H1 (cell line): ENCODE data around the gene SLC25A21. TPM values are rescaled to one million over a fixed set of nuclear protein-coding genes. Genes with fewer than 3 reads are reported as not detected.

Experiments used
- CTCF ChIA-PET: fragments of 300-600 bp; sonication (Branson Sonifier 250); formaldehyde crosslinking; loops from one replicate; lab custom pipeline; 2021; ENCODE audit not compliant: partially characterized antibody; lab: Charles Lee
- POLR2A ChIA-PET: fragments of 300-600 bp; sonication (Branson Sonifier 250); formaldehyde crosslinking; loops from one replicate; lab custom pipeline; 2021; ENCODE audit warnings: inconsistent platforms; ENCODE audit not compliant: partially characterized antibody; lab: Charles Lee
- DNase-seq, 2 experiments: peaks; one replicate each; pipeline versions ENCODE4 v3.0.0 to v3.0.0-alpha.2; 2010 to 2022; ENCODE audit warnings: low spot score in 2 of 2, low read depth in 1 of 2, mixed read lengths in 1 of 2
- FAIRE-seq: peaks from 2 replicates; lab custom pipeline; 2011; peaks lifted over from hg19 to GRCh38; lab: Jason Lieb, UNC
- H2AFZ ChIP-seq: 2 replicates; pipeline ENCODE4 v1.8.1; 2012; ENCODE audit warnings: low read length, inconsistent platforms
- H2AK5ac ChIP-seq: 2 replicates; pipeline ENCODE4 v1.6.1; 2013; ENCODE audit warnings: low read depth, low read length
- H2BK120ac ChIP-seq: replicated peaks from 2 replicates; pipeline ENCODE3; 2013; ENCODE audit warnings: low read depth, low read length, inconsistent platforms
- H2BK12ac ChIP-seq: 2 replicates; pipeline ENCODE4 v1.6.1; 2013; ENCODE audit warnings: low read depth, low read length
- H2BK15ac ChIP-seq: 2 replicates; pipeline ENCODE4 v1.6.1; 2013; ENCODE audit warnings: low read length
- H2BK20ac ChIP-seq: 2 replicates; pipeline ENCODE4 v1.6.1; 2013; ENCODE audit warnings: low read length
- H2BK5ac ChIP-seq: 2 replicates; pipeline ENCODE4 v1.6.1; 2013; ENCODE audit warnings: low read depth, low read length
- H3K14ac ChIP-seq: 2 replicates; pipeline ENCODE4 v1.6.1; 2013; ENCODE audit warnings: inconsistent platforms; ENCODE audit not compliant: insufficient read length
- H3K18ac ChIP-seq: 2 replicates; pipeline ENCODE4 v1.6.1; 2013; ENCODE audit warnings: low read length; ENCODE audit errors: extremely low read depth
- H3K23ac ChIP-seq: 2 replicates; pipeline ENCODE4 v1.6.1; 2013; ENCODE audit warnings: inconsistent platforms; ENCODE audit not compliant: insufficient read length
- H3K23me2 ChIP-seq: 2 replicates; pipeline ENCODE4 v1.6.1; 2013; ENCODE audit warnings: low read depth, low read length
- H3K27ac ChIP-seq: 2 replicates; pipeline ENCODE4 v1.6.1; 2011; ENCODE audit warnings: low read depth, low read length, inconsistent platforms
- H3K27me3 ChIP-seq, 4 experiments: replicated peaks in 1 of 4; 1 replicate in 1 of 4; 2 replicates in 3 of 4; pipeline versions ENCODE4 v1.6.1 to v1.8.1; 2011 to 2013; ENCODE audit warnings: low read length in 3 of 4, mild to moderate bottlenecking in 3 of 4, inconsistent platforms in 2 of 4, mixed read lengths in 2 of 4, moderate library complexity in 1 of 4; ENCODE audit not compliant: control insufficient read depth in 3 of 4, insufficient read depth in 3 of 4; ENCODE audit errors: extremely low read depth in 1 of 4
- H3K36me3 ChIP-seq, 4 experiments: 2 replicates each; pipeline versions ENCODE4 v1.6.1 to v1.8.1; 2011 to 2013; ENCODE audit warnings: mild to moderate bottlenecking in 4 of 4, low read length in 3 of 4, moderate library complexity in 2 of 4, control low read depth in 1 of 4, inconsistent platforms in 1 of 4; ENCODE audit not compliant: insufficient read depth in 4 of 4, control insufficient read depth in 2 of 4
- H3K4ac ChIP-seq: replicated peaks from 2 replicates; pipeline ENCODE3; 2013; ENCODE audit warnings: low read length, low read depth, mixed read lengths, inconsistent platforms; ENCODE audit not compliant: insufficient read length
- H3K4me1 ChIP-seq, 4 experiments: replicated peaks in 1 of 4; 1 replicate in 1 of 4; 2 replicates in 3 of 4; pipeline versions ENCODE4 v1.6.1 to v1.8.1; 2011 to 2013; ENCODE audit warnings: low read length in 3 of 4, inconsistent platforms in 2 of 4, mixed read lengths in 1 of 4; ENCODE audit not compliant: insufficient read depth in 4 of 4, control insufficient read depth in 3 of 4
- H3K4me2 ChIP-seq, 2 experiments: 2 replicates each; pipeline versions ENCODE4 v1.6.1 to v1.8.1; 2011 to 2013; ENCODE audit warnings: low read depth in 2 of 2, low read length in 2 of 2, control low read depth in 1 of 2, inconsistent platforms in 1 of 2, mild to moderate bottlenecking in 1 of 2; ENCODE audit not compliant: insufficient read depth in 1 of 2
- H3K4me3 ChIP-seq, 4 experiments: fragments of 200-600, 300-600 bp in 1 of 4; sonication (generic), shearing (Covaris generic), sonication (Bioruptor Twin) in 1 of 4; 2 replicates each; pipeline versions ENCODE4 v1.5.1 to v1.8.1; 2011 to 2016; ENCODE audit warnings: low read length in 4 of 4, low read depth in 3 of 4, control low read depth in 2 of 4, inconsistent platforms in 2 of 4, mild to moderate bottlenecking in 2 of 4, mixed read lengths in 1 of 4, moderate library complexity in 1 of 4; ENCODE audit not compliant: insufficient read depth in 2 of 4; ENCODE audit errors: extremely low read depth in 1 of 4
- H3K56ac ChIP-seq: replicated peaks from 2 replicates; pipeline ENCODE3; 2013; ENCODE audit warnings: low read depth, mild to moderate bottlenecking, mixed read lengths, low read length, inconsistent platforms; ENCODE audit not compliant: insufficient read length
- H3K79me1 ChIP-seq: 2 replicates; pipeline ENCODE4 v1.6.1; 2013; ENCODE audit warnings: low read depth, low read length, control low read depth
- H3K79me2 ChIP-seq, 2 experiments: 2 replicates each; pipeline versions ENCODE4 v1.6.1 to v1.8.1; 2012 to 2013; ENCODE audit warnings: low read length in 2 of 2, mild to moderate bottlenecking in 2 of 2, inconsistent platforms in 1 of 2; ENCODE audit not compliant: insufficient read depth in 2 of 2, control insufficient read depth in 1 of 2
- H3K9ac ChIP-seq, 4 experiments: replicated peaks in 1 of 4; 1 replicate in 1 of 4; 2 replicates in 3 of 4; pipeline versions ENCODE4 v1.6.1 to v1.8.1; 2011 to 2013; ENCODE audit warnings: low read depth in 3 of 4, low read length in 3 of 4, control low read depth in 2 of 4, mild to moderate bottlenecking in 2 of 4, moderate library complexity in 2 of 4, inconsistent platforms in 1 of 4; ENCODE audit errors: extremely low read depth in 1 of 4
- H3K9me3 ChIP-seq, 2 experiments: 2 replicates each; pipeline versions ENCODE4 v1.6.1 to v1.8.1; 2012 to 2013; ENCODE audit warnings: mild to moderate bottlenecking in 2 of 2, moderate library complexity in 2 of 2, control low read depth in 1 of 2, inconsistent platforms in 1 of 2, low read depth in 1 of 2, low read length in 1 of 2, mixed read lengths in 1 of 2; ENCODE audit not compliant: insufficient read depth in 2 of 2
- H4K20me1 ChIP-seq, 2 experiments: replicated peaks in 1 of 2; 2 replicates each; pipeline versions ENCODE3 to v1.8.1; 2011 to 2013; ENCODE audit warnings: inconsistent platforms in 2 of 2, low read length in 2 of 2, mild to moderate bottlenecking in 1 of 2; ENCODE audit not compliant: insufficient read depth in 2 of 2, control insufficient read depth in 1 of 2
- H4K5ac ChIP-seq: 2 replicates; pipeline ENCODE4 v1.6.1; 2013; ENCODE audit warnings: low read length, low read depth, mixed read lengths, inconsistent platforms; ENCODE audit not compliant: insufficient read length
- H4K8ac ChIP-seq: 2 replicates; pipeline ENCODE4 v1.8.0; 2013; ENCODE audit warnings: mild to moderate bottlenecking, moderate library complexity, low read length, inconsistent platforms; ENCODE audit not compliant: insufficient read depth; ENCODE audit errors: extremely low read depth
- H4K91ac ChIP-seq: replicated peaks from 2 replicates; pipeline ENCODE3; 2013; ENCODE audit warnings: low read length, mixed read lengths, inconsistent platforms; ENCODE audit not compliant: insufficient read length
- HDAC6 ChIP-seq: IDR thresholded peaks from one replicate; pipeline ENCODE4 v1.7.1; 2012; ENCODE audit warnings: low read depth, mild to moderate bottlenecking, inconsistent platforms, low read length, moderate library complexity
- KDM1A ChIP-seq: fragments of 200-600, 300-600 bp; sonication (generic); IDR thresholded peaks from 2 replicates; pipeline ENCODE4 v1.7.1; 2016; ENCODE audit warnings: mild to moderate bottlenecking, low read length, borderline replicate concordance
- MAFK ChIP-seq: IDR thresholded peaks from 2 replicates; pipeline ENCODE4 v1.6.1; 2012; ENCODE audit warnings: low read depth, mild to moderate bottlenecking, improper control_type of control experiment, low read length
- POLR2AphosphoS5 ChIP-seq: IDR thresholded peaks from 2 replicates; pipeline ENCODE4 v1.6.1; 2011; ENCODE audit warnings: low read depth, low read length
- SUZ12 ChIP-seq: fragments of 200-600 bp; sonication (generic); IDR thresholded peaks from 2 replicates; pipeline ENCODE4 v1.6.1; 2012; ENCODE audit warnings: mild to moderate bottlenecking, inconsistent platforms, low read length, moderate library complexity, mixed read lengths
- polyA plus RNA-seq, 7 experiments: library from polyadenylated mRNA; depleted of rRNA in 3 of 7; stranded (reverse) in 5 of 7; unstranded in 2 of 7; fragments of >200 nt in 5 of 7; fragments of 200-250 nt in 2 of 7; gene quantifications; 1 replicate in 5 of 7; 2 replicates in 1 of 7; 4 replicates in 1 of 7; pipeline versions ENCODE4 v1.2.1 to v1.2.3, GENCODE V29; 2011 to 2013; ENCODE audit warnings: missing spikeins in 2 of 7, mixed read lengths in 2 of 7
- total RNA-seq: library from RNA; stranded (reverse); fragmentation: NEBNext Ultra II Directional; extraction: Animal tissue kit (Norgen Biotek cat#: 25700); gene quantifications from 2 replicates; pipeline ENCODE4 v1.2.1, GENCODE V29; 2021

The SLC25A21 gene
- total and polyA plus RNA-seq, 2 of the 8 experiments (the other 6 are each of a cell fraction or from before 2014, with no cell fraction given) = 6.9 to 15.7 TPM

GRCh38 chr14:36652542-36653201 is 519.7 kb downstream of the SLC25A21 start:
- Histone ChIP-seq H3K9me3 (no peaks in the 10 kb centered on the region), H4K8ac (no peak overlapping the region), H2BK120ac (no peak overlapping the region), H3K23ac (no peak overlapping the region), H2BK5ac (no peak overlapping the region), H2BK15ac (no peak overlapping the region), H4K5ac (no peak overlapping the region), H2AFZ (no peak overlapping the region), H3K23me2 (peaks cover 5% of the 10 kb centered on the region; the same call in 1 of the 2 replicates), H3K27me3 (peaks cover 92 to 100% (median 96%) of the 10 kb centered on the region in 4 experiments), H3K27ac (no peak overlapping the region), H3K18ac (no peak overlapping the region), H2BK12ac (no peak overlapping the region), H4K20me1 (peaks cover 16 to 36% of the 10 kb centered on the region in 2 experiments), H3K36me3 (no peaks in the 10 kb centered on the region; a peak in 1 of 8 replicates), H3K79me1 (peaks cover 2% of the 10 kb centered on the region; the same call in 1 of the 2 replicates), H3K4me2 (no peak overlapping the region), H3K4me1 (peaks cover 3 to 22% (median 9%) of the 10 kb centered on the region in 4 experiments; a peak in 6 of 7 replicates), H3K56ac (no peak overlapping the region), H2AK5ac (no peak overlapping the region), H2BK20ac (no peak overlapping the region), H3K79me2 (no peaks in the 10 kb centered on the region), H4K91ac (no peak overlapping the region), H3K14ac (no peak overlapping the region), H3K4me3 (no peak overlapping the region), H3K9ac (no peak overlapping the region), H3K4ac (no peak overlapping the region)
- FAIRE-seq = no peak
- CTCF ChIA-PET = interaction anchor here (0.6 to 11.6 kb wide), 8 partner anchors 6 to 578 kb away, joined by 3 to 132 read pairs (median 4); partner anchors contain the start of gene PAX9
- DNase-seq = no peak
- POLR2A ChIA-PET = no interaction called here
- TF ChIP-seq KDM1A (no peak), MAFK (no peak), SUZ12 (peak; percentile 46), HDAC6 (no peak), POLR2AphosphoS5 (no peak)
